Activated naive CD4-positive, alpha-beta T cell treated with anti-CD3 and anti-CD28 coated beads, Interleukin-2, amount 50 U/mL, for 16 hours (primary cell): Measurements from ENCODE around the gene SMC1B.
A peak's percentile ranks its signal among the peaks of the same experiment; 100 is the strongest.
"Not testable (repeated sequence)": the region's sequence is repeated elsewhere in the genome, so short reads cannot be mapped to it uniquely, and the experiment has no call there.

Experiments used
- DNase-seq: peaks from one replicate; pipeline ENCODE4 v3.0.0-alpha.2; 2020

SMC1B gene

GRCh38 chr22:45340323-45340722, 73.1 kb downstream of the SMC1B start:
- no peak for DNase-seq

GRCh38 chr22:45338795-45339194, 74.6 kb downstream of the SMC1B start:
- DNase-seq, result no peak

GRCh38 chr22:45337536-45337935, 75.9 kb downstream of the SMC1B start:
- no peak for DNase-seq

- DNase-seq, result no peak
These were observed 76.4 kb downstream of the SMC1B start for GRCh38 chr22:45336971-45337431.

GRCh38 chr22:45335854-45336522, 77.4 kb downstream of the SMC1B start:
- DNase-seq, result no peak

- DNase-seq, result no peak
These were observed 78.2 kb downstream of the SMC1B start for GRCh38 chr22:45335021-45335818.

GRCh38 chr22:45334528-45334927, 78.9 kb downstream of the SMC1B start:
- no peak for DNase-seq

GRCh38 chr22:45334068-45334467, 79.3 kb downstream of the SMC1B start:
- DNase-seq, result no peak

GRCh38 chr22:45332001-45332400, 81.4 kb downstream of the SMC1B start:
- no peak for DNase-seq

GRCh38 chr22:45331486-45331885, 81.9 kb downstream of the SMC1B start:
- DNase-seq, result no peak

- DNase-seq, result no peak
These were observed 82.9 kb downstream of the SMC1B start for GRCh38 chr22:45330548-45330947.

- no peak for DNase-seq
These were observed 83.9 kb downstream of the SMC1B start for GRCh38 chr22:45329530-45329936.

GRCh38 chr22:45328822-45329529, 84.4 kb downstream of the SMC1B start:
- DNase-seq, result no peak

GRCh38 chr22:45328261-45328660, 85.1 kb downstream of the SMC1B start:
- not testable (repeated sequence) for DNase-seq

GRCh38 chr22:45324311-45324711, 89.1 kb downstream of the SMC1B start:
- no peak for DNase-seq

GRCh38 chr22:45323695-45324094, 89.7 kb downstream of the SMC1B start:
- DNase-seq, result no peak

GRCh38 chr22:45322873-45323525, 90.4 kb downstream of the SMC1B start:
- no peak for DNase-seq

- DNase-seq, result no peak
These were observed 91.6 kb downstream of the SMC1B start for GRCh38 chr22:45321827-45322226.

- DNase-seq, result no peak
These were observed 92.9 kb downstream of the SMC1B start for GRCh38 chr22:45320357-45320976.

GRCh38 chr22:45319324-45319685, 94.1 kb downstream of the SMC1B start:
- DNase-seq, result no peak

GRCh38 chr22:45318558-45319323, 94.7 kb downstream of the SMC1B start:
- peak; percentile 23 for DNase-seq

GRCh38 chr22:45318168-45318557, 95.2 kb downstream of the SMC1B start:
- DNase-seq, result peak; percentile 88
